OCI-LY7 (cell line): ENCODE results near the gene KIAA0232. TPM values are rescaled to one million over a fixed set of nuclear protein-coding genes. Genes with fewer than 3 reads are reported as not detected.

Experiments used
- BruUV-seq: library from RNA; stranded (reverse); fragments of 400-500 nt; replicated peaks from 2 replicates; lab custom pipeline; 2021; lab: Mats Ljungman, UMichigan
- CTCF ChIA-PET: fragments of 300-600 bp; sonication (Branson Sonifier 250); formaldehyde crosslinking; loops from one replicate; lab custom pipeline; 2022; ENCODE audit warnings: antibody characterized with exemption; ENCODE audit not compliant: unreplicated experiment; lab: Charles Lee
- POLR2A ChIA-PET: fragments of 300-600 bp; sonication (Branson Sonifier 250); formaldehyde crosslinking; loops from one replicate; lab custom pipeline; 2022; ENCODE audit warnings: antibody characterized with exemption; lab: Charles Lee
- DNase-seq: peaks from one replicate; pipeline ENCODE4 v3.0.0-alpha.2; 2015; ENCODE audit warnings: low spot score
- H2AFZ ChIP-seq: fragments of 200-600 bp; sonication (generic), shearing (Covaris generic); 2 replicates; pipeline ENCODE4 v1.6.1; 2014; ENCODE audit warnings: mild to moderate bottlenecking, antibody characterized with exemption, low read length, moderate library complexity
- H3K27ac ChIP-seq: fragments of 200-600 bp; sonication (generic); 2 replicates; pipeline ENCODE4 v1.5.1; 2014; ENCODE audit warnings: mixed run types, low read depth, mild to moderate bottlenecking, moderate library complexity, low read length, inconsistent platforms; ENCODE audit not compliant: poor library complexity, severe bottlenecking
- H3K36me3 ChIP-seq: fragments of 200-600 bp; sonication (generic); 2 replicates; pipeline ENCODE4 v1.6.1; 2014; ENCODE audit warnings: mild to moderate bottlenecking, antibody characterized with exemption, low read length, moderate library complexity, mixed read lengths; ENCODE audit not compliant: insufficient read depth
- H3K4me1 ChIP-seq: fragments of 200-600 bp; sonication (generic); 2 replicates; pipeline ENCODE4 v1.5.1; 2014; ENCODE audit warnings: mild to moderate bottlenecking, low read length; ENCODE audit not compliant: insufficient read depth, poor library complexity, severe bottlenecking
- H3K4me2 ChIP-seq: fragments of 200-600 bp; sonication (generic); 2 replicates; pipeline ENCODE4 v1.6.1; 2014; ENCODE audit warnings: mild to moderate bottlenecking, low read length
- H3K4me3 ChIP-seq: fragments of 200-600 bp; sonication (generic); 2 replicates; pipeline ENCODE4 v1.5.1; 2014; ENCODE audit warnings: mild to moderate bottlenecking, low read depth, low read length; ENCODE audit not compliant: poor library complexity, severe bottlenecking
- H3K79me2 ChIP-seq: fragments of 200-600 bp; sonication (generic); 2 replicates; pipeline ENCODE4 v1.6.1; 2016; ENCODE audit warnings: low read depth, mild to moderate bottlenecking, low read length, moderate library complexity, mixed read lengths; ENCODE audit not compliant: insufficient read depth
- H3K9me2 ChIP-seq: fragments of 200-600 bp; sonication (generic); 2 replicates; pipeline ENCODE4 v1.6.1; 2016; ENCODE audit warnings: mild to moderate bottlenecking, low read length, mixed read lengths; ENCODE audit not compliant: insufficient read depth
- H3K9me3 ChIP-seq: fragments of 200-600 bp; sonication (generic); 2 replicates; pipeline ENCODE4 v1.6.1; 2014; ENCODE audit warnings: mild to moderate bottlenecking, mixed run types, low read length, mixed read lengths
- H4K20me1 ChIP-seq: fragments of 200-600 bp; sonication (generic); 2 replicates; pipeline ENCODE4 v1.6.1; 2014; ENCODE audit warnings: mild to moderate bottlenecking, antibody characterized with exemption, low read length, moderate library complexity, mixed read lengths; ENCODE audit not compliant: insufficient read depth
- CTCF ChIP-seq: fragments of 200-600 bp; sonication (generic); conservative IDR thresholded peaks from 2 replicates; pipeline ENCODE4 v1.5.1; 2014; ENCODE audit warnings: mild to moderate bottlenecking, antibody characterized with exemption, low read length, moderate library complexity, mixed read lengths
- EZH2phosphoT487 ChIP-seq: fragments of 200-600 bp; sonication (generic); IDR thresholded peaks from 2 replicates; pipeline ENCODE4 v1.6.1; 2018; ENCODE audit warnings: low read depth, borderline replicate concordance, mild to moderate bottlenecking, mixed run types, antibody characterized with exemption, low read length, moderate library complexity, mixed read lengths
- intact Hi-C: fragments of 100-400 bp; cut with micrococcal nuclease; formaldehyde crosslinking; loops from one replicate; pipeline ENCODE4 v1.10.0; 2022; ENCODE audit not compliant: unreplicated experiment
- total RNA-seq, 2 experiments: library from RNA; depleted of rRNA in 1 of 2; stranded (reverse); fragments of >200 nt in 1 of 2; shearing (Covaris generic) in 1 of 2; gene quantifications; 2 replicates each; pipeline ENCODE4 v1.2.3, GENCODE V29; 2014 to 2022

KIAA0232 gene
- total RNA-seq, 2 experiments from 2014 or later: 7.5 to 13.5 TPM

DNA sequence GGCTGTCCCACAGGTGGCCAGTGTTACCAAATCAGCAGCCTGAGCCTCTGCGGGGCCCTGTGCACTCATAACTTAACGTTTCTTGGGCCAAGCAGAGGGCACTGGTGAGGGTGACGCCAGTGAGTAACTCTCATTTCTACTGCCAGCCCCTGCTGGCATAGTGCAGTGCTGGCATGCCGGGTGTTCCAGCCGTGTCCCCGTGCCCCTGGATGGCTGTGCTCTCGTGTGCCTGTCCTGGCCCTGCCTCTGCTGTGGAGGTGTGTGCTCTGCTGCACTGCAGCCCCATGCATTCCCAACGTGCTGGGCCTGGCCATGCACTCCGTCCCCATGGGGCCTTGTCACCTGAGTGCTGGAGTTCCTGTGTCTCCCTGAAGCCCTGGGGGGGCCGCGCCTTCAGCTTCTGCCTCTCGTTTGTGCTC, 141.8 kb downstream of the KIAA0232 start:
- H3K27ac ChIP-seq: no peak overlapping the region
- no peaks in the 10 kb centered on the region for H3K9me3 ChIP-seq
- POLR2A ChIA-PET: no interaction called here
- H4K20me1 ChIP-seq: no peaks in the 10 kb centered on the region
- no peak for DNase-seq
- no peak overlapping the region for H2AFZ ChIP-seq
- H3K4me1 ChIP-seq: no peaks in the 10 kb centered on the region
- no peaks in the 10 kb centered on the region for H3K79me2 ChIP-seq
- TF ChIP-seq CTCF (no peak), EZH2phosphoT487 (no peak)
- H3K4me3 ChIP-seq: no peak overlapping the region
- H3K9me2 ChIP-seq: no peaks in the 10 kb centered on the region
- BruUV-seq: no TSS peak
- H3K4me2 ChIP-seq: no peak overlapping the region
- intact Hi-C loops: no loop called here
- peaks cover 25% of the 10 kb centered on the region; the same call in 1 of the 2 replicates for H3K36me3 ChIP-seq
- CTCF ChIA-PET: interaction anchor here (0.6 kb wide), 1 partner anchor 41 kb away, joined by 4 read pairs; no protein-coding TSS in a partner anchor

DNA sequence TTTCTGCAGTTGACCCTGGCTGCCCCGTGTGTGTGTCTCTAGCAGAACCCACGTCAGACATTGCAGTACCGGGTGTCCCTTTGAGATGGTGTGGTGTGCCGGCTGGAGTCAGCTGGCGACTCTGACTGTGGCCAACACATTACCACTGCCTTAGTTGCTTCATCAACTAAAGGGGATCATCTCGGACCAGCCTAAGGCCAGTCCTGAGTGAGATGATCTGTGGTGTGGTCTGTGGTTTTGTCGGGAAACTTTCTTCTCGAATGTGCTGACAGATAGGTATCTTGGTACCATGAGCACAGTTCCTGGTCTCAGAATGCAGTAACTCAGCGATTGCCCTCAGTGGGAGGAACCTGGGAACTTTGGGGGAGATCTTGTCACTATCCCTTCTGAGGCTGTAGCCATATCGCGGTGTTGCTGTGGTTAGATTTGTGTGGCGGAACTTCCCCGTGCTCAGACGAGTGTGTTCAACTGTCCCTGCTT, 142.9 kb downstream of the KIAA0232 start:
- H3K9me2 ChIP-seq: no peaks in the 10 kb centered on the region

More for the DNA sequence above, 142.9 kb downstream of the KIAA0232 start:
- Histone ChIP-seq H3K36me3 (peaks cover 25% of the 10 kb centered on the region; the same call in 1 of the 2 replicates), H3K9me3 (no peaks in the 10 kb centered on the region), H3K4me2 (no peak overlapping the region), H4K20me1 (no peaks in the 10 kb centered on the region), H3K27ac (no peak overlapping the region), H3K4me1 (no peaks in the 10 kb centered on the region), H2AFZ (no peak overlapping the region), H3K4me3 (no peak overlapping the region), H3K79me2 (no peaks in the 10 kb centered on the region)
- no peak for DNase-seq
- ChIA-PET POLR2A (no interaction called here), CTCF (no interaction called here)
- intact Hi-C loops: no loop called here
- BruUV-seq: no TSS peak
- no peak for TF ChIP-seq CTCF
- TF ChIP-seq EZH2phosphoT487: no peak
